ENCODE data around the gene TSPAN9. TPM values are rescaled to one million over a fixed set of nuclear protein-coding genes. Genes with fewer than 3 reads are reported as not detected.
A peak's percentile ranks its signal among the peaks of the same experiment; 100 is the strongest.

TSPAN9 gene
- total and polyA plus RNA-seq, 3 donors from 2014 or later = 14.2 to 23.5 (median 19.8) TPM

GRCh38 chr12:3215410-3215975 lies 138.3 kb downstream of the TSPAN9 start:
- H3K4me3 ChIP-seq = no peak overlapping the region
- no peak for DNase-seq
- 91 to 92% methylated on average over 11 to 13 of the region's 13 CpGs for WGBS, 2 donors

DNA sequence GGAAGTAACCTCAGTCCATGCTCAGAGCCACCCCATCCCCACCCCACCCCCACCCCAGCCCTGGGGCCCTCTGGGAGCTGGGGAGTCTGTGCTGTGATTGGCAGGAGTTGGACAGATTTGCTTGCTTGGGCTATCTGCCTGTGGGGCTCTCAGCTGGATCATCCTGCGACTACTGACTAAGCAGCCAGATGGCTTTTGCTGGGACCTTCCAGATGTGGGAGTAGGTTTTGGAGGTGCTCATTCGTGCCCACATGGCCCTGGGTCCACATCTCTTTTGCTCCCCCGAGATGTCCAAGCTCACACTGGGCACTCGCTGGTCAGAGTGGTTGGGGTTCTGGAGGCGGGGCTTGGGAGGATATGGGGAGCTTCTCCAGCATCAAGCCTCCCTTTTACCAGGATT lies 138.9 kb downstream of the TSPAN9 start:
- no peak overlapping the region for H3K27ac ChIP-seq
- no peak for TF ChIP-seq CTCF (IDR thresholded peaks at IDR 0.05)
- no peak for TF ChIP-seq POLR2A (IDR thresholded peaks at IDR 0.05)
- H3K4me1 ChIP-seq = peaks cover 21% of the 10 kb centered on the region
- H3K4me3 ChIP-seq = no peak overlapping the region
- H3K36me3 ChIP-seq (ENCODE audit: low read depth, missing control alignments) = no peaks in the 10 kb centered on the region
- no peaks in the 10 kb centered on the region for H3K9me3 ChIP-seq
- no peak for DNase-seq
- intact Hi-C loops (cut with DNase I; ENCODE audit: low total_unique reads) = no loop called here
- no peaks in the 10 kb centered on the region for H3K27me3 ChIP-seq
- 72 to 86% methylated on average over 3 to 5 of the region's 5 CpGs for WGBS, 2 donors

More at GRCh38 chr12:3215410-3215975, 138.3 kb downstream of the TSPAN9 start:
- H3K36me3 ChIP-seq (ENCODE audit: low read depth, missing control alignments) = no peaks in the 10 kb centered on the region
- intact Hi-C loops (cut with DNase I; ENCODE audit: low total_unique reads) = no loop called here
- H3K9me3 ChIP-seq = no peaks in the 10 kb centered on the region
- TF ChIP-seq CTCF (IDR thresholded peaks at IDR 0.05) (no peak), POLR2A (IDR thresholded peaks at IDR 0.05) (no peak)
- peaks cover 21% of the 10 kb centered on the region for H3K4me1 ChIP-seq
- no peaks in the 10 kb centered on the region for H3K27me3 ChIP-seq
- H3K27ac ChIP-seq = no peak overlapping the region

DNA sequence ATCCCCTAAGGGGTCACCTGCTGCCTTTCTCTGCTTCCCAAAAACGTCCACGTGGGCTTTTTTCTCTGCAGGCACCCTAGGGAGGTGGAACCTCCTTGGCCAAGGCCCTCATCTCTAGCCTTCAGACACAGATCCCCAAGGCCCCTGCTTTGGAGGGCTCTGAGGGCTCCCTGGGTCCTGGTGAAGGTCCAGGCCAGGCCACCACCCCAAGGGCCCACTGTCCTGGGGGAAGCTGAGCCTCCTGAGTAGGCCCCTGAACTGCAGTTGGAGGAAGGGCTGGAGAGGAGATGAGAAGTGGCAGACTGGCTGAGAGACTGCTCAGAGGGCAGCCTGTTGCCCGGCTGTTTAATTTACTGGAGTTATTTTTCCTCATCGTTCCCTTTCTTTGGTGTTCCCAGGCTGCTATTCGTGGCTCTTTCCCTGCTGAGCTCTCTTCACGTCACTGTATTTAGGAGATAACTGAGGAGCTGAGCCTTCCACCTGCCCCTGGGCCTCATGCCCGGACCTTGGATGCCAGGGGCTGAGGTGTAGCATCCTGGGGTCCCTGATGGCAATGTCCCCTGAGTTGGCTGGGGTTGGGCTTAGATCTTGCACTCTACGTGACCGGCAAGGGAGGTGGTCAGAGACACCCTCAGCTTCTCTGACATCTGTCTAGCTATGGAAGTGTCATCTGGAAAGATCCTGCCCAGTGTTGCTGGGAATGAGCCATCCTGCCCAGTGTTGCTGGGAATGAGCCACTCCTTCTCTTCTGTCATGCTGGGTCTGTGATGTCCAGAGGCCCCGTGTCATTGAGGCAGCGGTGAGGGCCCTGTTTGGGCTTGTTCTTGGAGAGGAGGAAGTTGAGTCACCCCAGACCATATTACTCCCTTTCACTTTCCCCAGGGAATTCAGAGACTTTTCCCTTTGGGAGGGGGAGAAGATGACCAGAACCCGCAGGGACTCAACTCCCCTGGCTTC lies 139.8 kb downstream of the TSPAN9 start:
- H3K4me1 ChIP-seq = peaks cover 21% of the 10 kb centered on the region
- H3K9me3 ChIP-seq = no peaks in the 10 kb centered on the region
- no peak overlapping the region for H3K4me3 ChIP-seq
- intact Hi-C loops (cut with DNase I; ENCODE audit: low total_unique reads) = no loop called here
- TF ChIP-seq CTCF (IDR thresholded peaks at IDR 0.05) (no peak), POLR2A (IDR thresholded peaks at IDR 0.05) (no peak)
- H3K27ac ChIP-seq = no peak overlapping the region
- H3K27me3 ChIP-seq = no peaks in the 10 kb centered on the region
- DNase-seq = no peak
- no peaks in the 10 kb centered on the region for H3K36me3 ChIP-seq (ENCODE audit: low read depth, missing control alignments)
- 80 to 84% methylated on average over 9 to 12 of the region's 12 CpGs for WGBS, 2 donors

GRCh38 chr12:3217683-3218079 lies 140.5 kb downstream of the TSPAN9 start:
- 87 to 96% methylated on average over 4 of the region's 4 CpGs for WGBS, 2 donors
- intact Hi-C loops (cut with DNase I; ENCODE audit: low total_unique reads) = no loop called here
- Histone ChIP-seq H3K4me3 (no peak overlapping the region), H3K36me3 (ENCODE audit: low read depth, missing control alignments) (no peaks in the 10 kb centered on the region), H3K4me1 (peaks cover 21% of the 10 kb centered on the region), H3K27ac (peak overlapping the region in 1 of 2 donors; percentile 3), H3K9me3 (no peaks in the 10 kb centered on the region), H3K27me3 (no peaks in the 10 kb centered on the region)
- no peak for DNase-seq
- TF ChIP-seq POLR2A (IDR thresholded peaks at IDR 0.05) = no peak
- no peak for TF ChIP-seq CTCF (IDR thresholded peaks at IDR 0.05)

Data from testis (tissue), 3 donors.